ENCODE measurements around the gene TMED8. TPM values are rescaled to one million over a fixed set of nuclear protein-coding genes. Genes with fewer than 3 reads are reported as not detected.

The TMED8 gene
- polyA plus RNA-seq, 1 donor (not counting 4 experiments of a cell fraction or from before 2014, with no cell fraction given) = 7.3 TPM

DNA sequence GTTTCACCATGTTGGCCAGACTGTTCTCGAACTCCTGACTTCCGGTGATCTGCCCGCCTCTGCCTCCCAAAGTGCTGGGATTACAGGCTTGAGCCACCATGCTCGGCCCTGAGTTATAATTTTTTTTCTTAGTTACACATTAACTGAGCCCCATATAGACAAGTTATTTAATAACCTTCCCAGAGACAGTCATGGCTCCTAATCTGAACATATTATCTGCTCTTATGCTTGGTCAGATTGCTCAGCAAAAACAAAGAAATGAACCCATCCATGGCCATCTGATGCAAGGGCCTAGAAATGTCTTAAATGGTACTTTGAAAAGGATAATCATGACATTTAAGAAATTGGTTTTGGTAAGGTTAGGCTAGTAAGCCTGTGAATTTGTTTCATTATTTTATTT is 13.3 kb upstream of the TMED8 start:
- Histone ChIP-seq H3K4me2 (ENCODE audit: control insufficient read depth, extremely low read depth, insufficient read depth, low read depth, low read length) (no peak overlapping the region), H3K4me3 (ENCODE audit: control insufficient read depth in 2 of 3, extremely low read depth in 1 of 3, insufficient read depth in 2 of 3, low read depth in 1 of 3, low read length in 3 of 3) (no peak overlapping the region), H3K9ac (ENCODE audit: control insufficient read depth, extremely low read depth, insufficient read depth, low read length) (no peak overlapping the region), H3K79me2 (ENCODE audit: control insufficient read depth, insufficient read depth, low read length) (no peaks in the 10 kb centered on the region), H3K27me3 (ENCODE audit: control insufficient read depth, extremely low read depth, insufficient read depth, low read length) (no peaks in the 10 kb centered on the region), H3K9me1 (ENCODE audit: control insufficient read depth, extremely low read depth, insufficient read depth, low read length) (no peaks in the 10 kb centered on the region), H3K4me1 (ENCODE audit: control insufficient read depth, extremely low read depth, insufficient read depth, low read length) (no peaks in the 10 kb centered on the region), H3K36me3 (ENCODE audit: control insufficient read depth in 2 of 2, extremely low read depth in 1 of 2, insufficient read depth in 2 of 2, low read length in 2 of 2) (no peaks in the 10 kb centered on the region), H3K27ac (ENCODE audit: control insufficient read depth, insufficient read depth, low read length) (no peak overlapping the region), H3K9me3 (ENCODE audit: control insufficient read depth, low read depth, low read length) (no peaks in the 10 kb centered on the region), H4K20me1 (ENCODE audit: control insufficient read depth, extremely low read depth, insufficient read depth, low read length) (no peaks in the 10 kb centered on the region), H2AFZ (ENCODE audit: control insufficient read depth, low read length) (no peak overlapping the region)
- FAIRE-seq (no peak), DNase-seq (ENCODE audit: low read depth, low spot score) (no peak)
- TF ChIP-seq CTCF (optimal IDR thresholded peaks at IDR 0.05 in 1 of 3, IDR thresholded peaks at IDR 0.05 in 1 of 3, conservative IDR thresholded peaks at IDR 0.05 in 1 of 3; ENCODE audit: extremely low read depth in 1 of 3, insufficient read depth in 2 of 3, low read length in 3 of 3) = no peak
- TF ChIP-seq EZH2 (IDR thresholded peaks at IDR 0.05; ENCODE audit: low read length) = no peak
- dilution Hi-C loops (cut with MboI; ENCODE audit: extremely low pct_ligation_motif_present, low sequenced_read_pairs) = no loop called here

DNA sequence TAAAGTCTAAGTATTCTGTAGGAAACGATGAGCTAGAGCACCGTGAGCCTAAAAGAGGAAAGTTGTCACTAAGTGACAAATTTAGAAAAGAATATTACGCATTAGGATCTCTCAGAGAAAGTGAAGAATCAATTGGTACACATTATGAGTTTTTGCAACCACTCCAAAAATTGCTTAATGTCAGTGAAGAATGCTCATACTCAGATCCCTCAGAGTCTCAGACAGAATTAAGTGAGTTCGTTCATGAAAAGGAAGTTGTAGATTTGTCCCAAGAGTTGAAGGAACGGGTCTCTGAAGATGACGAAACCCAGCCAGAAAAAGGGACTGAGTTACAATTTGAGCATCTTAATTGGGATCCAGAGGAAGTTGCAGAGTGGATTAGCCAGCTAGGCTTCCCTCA is 1.8 kb upstream of the TMED8 start:
- Histone ChIP-seq H3K9ac (ENCODE audit: control insufficient read depth, extremely low read depth, insufficient read depth, low read length) (no peak overlapping the region), H3K79me2 (ENCODE audit: control insufficient read depth, insufficient read depth, low read length) (peaks cover 15% of the 10 kb centered on the region), H3K27me3 (ENCODE audit: control insufficient read depth, extremely low read depth, insufficient read depth, low read length) (no peaks in the 10 kb centered on the region), H4K20me1 (ENCODE audit: control insufficient read depth, extremely low read depth, insufficient read depth, low read length) (no peaks in the 10 kb centered on the region), H3K4me1 (ENCODE audit: control insufficient read depth, extremely low read depth, insufficient read depth, low read length) (peaks cover 11% of the 10 kb centered on the region), H3K4me3 (ENCODE audit: control insufficient read depth in 2 of 3, extremely low read depth in 1 of 3, insufficient read depth in 2 of 3, low read depth in 1 of 3, low read length in 3 of 3) (no peak overlapping the region), H3K36me3 (ENCODE audit: control insufficient read depth in 2 of 2, extremely low read depth in 1 of 2, insufficient read depth in 2 of 2, low read length in 2 of 2) (no peaks in the 10 kb centered on the region), H2AFZ (ENCODE audit: control insufficient read depth, low read length) (no peak overlapping the region), H3K4me2 (ENCODE audit: control insufficient read depth, extremely low read depth, insufficient read depth, low read depth, low read length) (no peak overlapping the region), H3K9me1 (ENCODE audit: control insufficient read depth, extremely low read depth, insufficient read depth, low read length) (no peaks in the 10 kb centered on the region), H3K9me3 (ENCODE audit: control insufficient read depth, low read depth, low read length) (no peaks in the 10 kb centered on the region), H3K27ac (ENCODE audit: control insufficient read depth, insufficient read depth, low read length) (no peak overlapping the region)
- DNase-seq (ENCODE audit: low read depth, low spot score) (no peak), FAIRE-seq (no peak)
- dilution Hi-C loops (cut with MboI; ENCODE audit: extremely low pct_ligation_motif_present, low sequenced_read_pairs) = no loop called here
- TF ChIP-seq EZH2 (IDR thresholded peaks at IDR 0.05; ENCODE audit: low read length) (no peak), CTCF (optimal IDR thresholded peaks at IDR 0.05 in 1 of 3, IDR thresholded peaks at IDR 0.05 in 1 of 3, conservative IDR thresholded peaks at IDR 0.05 in 1 of 3; ENCODE audit: extremely low read depth in 1 of 3, insufficient read depth in 2 of 3, low read length in 3 of 3) (no peak)

Measured in keratinocyte (primary cell).